Testis (tissue), 3 donors: ENCODE data around the gene PRUNE2. TPM values are rescaled to one million over a fixed set of nuclear protein-coding genes. Genes with fewer than 3 reads are reported as not detected.

ENCODE experiments used
- DNase-seq: peaks from one replicate; pipeline ENCODE4 v3.0.0-alpha.2; 2019
- H3K27ac ChIP-seq, 2 donors: fragments of 200-600 bp; sonication (generic); one replicate each; pipeline ENCODE4 v1.5.1; 2019
- H3K27me3 ChIP-seq: fragments of 200-600 bp; sonication (generic); one replicate; pipeline ENCODE4 v1.5.1; 2019
- H3K36me3 ChIP-seq: fragments of 200-600 bp; sonication (generic); one replicate; pipeline ENCODE4 v1.5.1; 2017; ENCODE audit warnings: low read depth; ENCODE audit errors: missing control alignments
- H3K4me1 ChIP-seq: fragments of 200-600 bp; sonication (generic); one replicate; pipeline ENCODE4 v1.5.1; 2019
- H3K4me3 ChIP-seq, 2 donors: fragments of 200-600 bp; sonication (generic); one replicate each; pipeline ENCODE4 v1.5.1; 2017 to 2019
- H3K9me3 ChIP-seq: fragments of 200-600 bp; sonication (generic); one replicate; pipeline ENCODE4 v1.5.1; 2017
- POLR2A ChIP-seq: fragments of 450-650 bp; IDR thresholded peaks from one replicate; pipeline ENCODE4 v1.6.1; 2017; ENCODE audit warnings: antibody characterized with exemption, mild to moderate bottlenecking, moderate library complexity
- WGBS, 2 donors: methylation state at CpG; one replicate each; pipeline ENCODE4 v1.1.5; 2018; 5-methylcytosine and 5-hydroxymethylcytosine counted together
- intact Hi-C: fragments of 100-400 bp; cut with DNase I; formaldehyde crosslinking; loops from one replicate; pipeline ENCODE4 v1.15.1; 2023; ENCODE audit warnings: low total_unique reads
- polyA plus RNA-seq: library from polyadenylated mRNA; stranded (reverse); fragments of 350-450 nt; fragmentation: Illumina TruSeq; extraction: RNeasy Lipid Tissue Mini Kit (QIAGEN cat#74804); gene quantifications from one replicate; pipeline ENCODE4 v1.2.3, GENCODE V29; 2014; ENCODE audit warnings: low read depth, low replicate concordance; ENCODE audit not compliant: insufficient read depth
- small RNA-seq, 2 donors: library from RNA; depleted of rRNA; stranded (forward); fragments of <200 nt; gene quantifications; one replicate each; pipeline ENCODE3, GENCODE V24; 2016
- total RNA-seq, 2 donors: library from RNA; depleted of rRNA; stranded (reverse); fragments of >200 nt; gene quantifications; one replicate each; pipeline ENCODE4 v1.2.3, GENCODE V29; 2016
- TF ChIP-seq, protein P1 (sequence below), 3 experiments: fragments of 450-650 bp in 2 of 3; fragments of 200-600 bp in 1 of 3; sonication (generic) in 1 of 3; IDR thresholded peaks; one replicate each; pipeline ENCODE4 v1.5.1; 2016 to 2019; ENCODE audit warnings: antibody characterized with exemption in 3 of 3, mild to moderate bottlenecking in 2 of 3, moderate library complexity in 1 of 3

PRUNE2 gene
- total and polyA plus RNA-seq, 3 donors from 2014 or later: 15.8 to 19.3 (median 17.2) TPM

- no peak for DNase-seq
- Histone ChIP-seq H3K4me1 (no peaks in the 10 kb centered on the region), H3K9me3 (no peaks in the 10 kb centered on the region), H3K36me3 (no peaks in the 10 kb centered on the region), H3K27ac (no peak overlapping the region), H3K4me3 (no peak overlapping the region), H3K27me3 (no peaks in the 10 kb centered on the region)
- intact Hi-C loops: no loop called here
- TF ChIP-seq, protein P1, sequence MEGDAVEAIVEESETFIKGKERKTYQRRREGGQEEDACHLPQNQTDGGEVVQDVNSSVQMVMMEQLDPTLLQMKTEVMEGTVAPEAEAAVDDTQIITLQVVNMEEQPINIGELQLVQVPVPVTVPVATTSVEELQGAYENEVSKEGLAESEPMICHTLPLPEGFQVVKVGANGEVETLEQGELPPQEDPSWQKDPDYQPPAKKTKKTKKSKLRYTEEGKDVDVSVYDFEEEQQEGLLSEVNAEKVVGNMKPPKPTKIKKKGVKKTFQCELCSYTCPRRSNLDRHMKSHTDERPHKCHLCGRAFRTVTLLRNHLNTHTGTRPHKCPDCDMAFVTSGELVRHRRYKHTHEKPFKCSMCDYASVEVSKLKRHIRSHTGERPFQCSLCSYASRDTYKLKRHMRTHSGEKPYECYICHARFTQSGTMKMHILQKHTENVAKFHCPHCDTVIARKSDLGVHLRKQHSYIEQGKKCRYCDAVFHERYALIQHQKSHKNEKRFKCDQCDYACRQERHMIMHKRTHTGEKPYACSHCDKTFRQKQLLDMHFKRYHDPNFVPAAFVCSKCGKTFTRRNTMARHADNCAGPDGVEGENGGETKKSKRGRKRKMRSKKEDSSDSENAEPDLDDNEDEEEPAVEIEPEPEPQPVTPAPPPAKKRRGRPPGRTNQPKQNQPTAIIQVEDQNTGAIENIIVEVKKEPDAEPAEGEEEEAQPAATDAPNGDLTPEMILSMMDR (IDR thresholded peaks at IDR 0.05): no peak
- no peak for TF ChIP-seq POLR2A
- 63 to 87% methylated on average over 1 of the region's 1 CpG for WGBS, 2 donors
Measured at GRCh38 chr9:76561900-76562299, 344.0 kb downstream of the PRUNE2 start.

Small RNA genes lying within 50 kb of the gene (small RNA-seq; reads per million reads assigned to genes)
- gene AL359314.1: 0 reads per million in 2 donors

Other genes with a start within 250 kb of the PRUNE2 start
- gene PCA3, start 141.7 kb downstream of the PRUNE2 start, total RNA-seq: under 1 TPM; 0.37 to 0.39 TPM
- not detected for gene PCA3, start 141.7 kb downstream of the PRUNE2 start, polyA plus RNA-seq
- not detected for gene FOXB2, start 113.5 kb upstream of the PRUNE2 start, total RNA-seq
- gene FOXB2, start 113.5 kb upstream of the PRUNE2 start, polyA plus RNA-seq: not detected